Fibroblast of lung (primary cell): Measurements from ENCODE around the gene SLC26A2.

ENCODE experiments used
- CTCF ChIP-seq, 2 donors: IDR thresholded peaks in 1 of 2; conservative IDR thresholded peaks in 1 of 2; 1 replicate in 1 of 2; 2 replicates in 1 of 2; pipeline ENCODE4 v1.5.1; 2011 to 2012; ENCODE audit warnings: low read length in 2 of 2, control low read depth in 1 of 2, inconsistent platforms in 1 of 2, low read depth in 1 of 2, mild to moderate bottlenecking in 1 of 2
- EZH2 ChIP-seq: IDR thresholded peaks from 2 replicates; pipeline ENCODE4 v1.5.1; 2012; ENCODE audit warnings: low read length, control low read depth, mild to moderate bottlenecking; ENCODE audit errors: missing control alignments

DNA sequence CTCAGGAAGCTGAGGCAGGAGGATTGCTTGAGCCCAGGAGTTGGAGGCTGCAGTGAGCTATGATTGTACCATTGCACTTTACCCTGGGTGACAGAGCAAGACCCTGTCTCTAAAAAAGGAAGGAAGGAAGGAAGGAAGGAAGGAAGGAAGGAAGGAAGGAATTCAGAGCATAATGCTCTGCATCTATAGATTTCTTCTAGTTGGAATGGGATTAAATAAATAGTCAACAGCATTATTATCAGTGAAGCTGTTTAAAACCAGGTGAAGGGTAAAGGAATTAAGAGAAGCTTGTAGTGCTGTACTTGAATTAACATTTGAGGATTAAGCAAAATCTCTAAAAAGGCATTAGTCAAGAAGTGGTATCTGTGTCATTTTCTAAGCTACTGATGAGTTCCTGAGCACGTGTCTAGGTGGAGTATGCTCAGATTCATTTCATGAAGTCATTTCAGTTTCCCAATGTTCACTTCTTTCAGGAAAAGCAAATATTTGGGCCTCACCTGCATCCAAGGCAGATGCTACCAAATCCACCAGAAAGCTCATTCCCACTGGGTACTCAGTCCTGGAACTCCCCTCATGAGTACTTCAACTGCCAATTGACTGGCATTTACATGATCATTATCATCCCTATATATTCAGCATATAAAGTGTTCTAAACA is 24.4 kb upstream of the SLC26A2 start:
- TF ChIP-seq CTCF (conservative IDR thresholded peaks at IDR 0.05 in 1 of 2, IDR thresholded peaks at IDR 0.05 in 1 of 2; ENCODE audit: low read depth in 1 of 2, low read length in 2 of 2) (no peak), EZH2 (no peak)
